Measurements from ENCODE around the gene IQCH.

IQCH gene

DNA sequence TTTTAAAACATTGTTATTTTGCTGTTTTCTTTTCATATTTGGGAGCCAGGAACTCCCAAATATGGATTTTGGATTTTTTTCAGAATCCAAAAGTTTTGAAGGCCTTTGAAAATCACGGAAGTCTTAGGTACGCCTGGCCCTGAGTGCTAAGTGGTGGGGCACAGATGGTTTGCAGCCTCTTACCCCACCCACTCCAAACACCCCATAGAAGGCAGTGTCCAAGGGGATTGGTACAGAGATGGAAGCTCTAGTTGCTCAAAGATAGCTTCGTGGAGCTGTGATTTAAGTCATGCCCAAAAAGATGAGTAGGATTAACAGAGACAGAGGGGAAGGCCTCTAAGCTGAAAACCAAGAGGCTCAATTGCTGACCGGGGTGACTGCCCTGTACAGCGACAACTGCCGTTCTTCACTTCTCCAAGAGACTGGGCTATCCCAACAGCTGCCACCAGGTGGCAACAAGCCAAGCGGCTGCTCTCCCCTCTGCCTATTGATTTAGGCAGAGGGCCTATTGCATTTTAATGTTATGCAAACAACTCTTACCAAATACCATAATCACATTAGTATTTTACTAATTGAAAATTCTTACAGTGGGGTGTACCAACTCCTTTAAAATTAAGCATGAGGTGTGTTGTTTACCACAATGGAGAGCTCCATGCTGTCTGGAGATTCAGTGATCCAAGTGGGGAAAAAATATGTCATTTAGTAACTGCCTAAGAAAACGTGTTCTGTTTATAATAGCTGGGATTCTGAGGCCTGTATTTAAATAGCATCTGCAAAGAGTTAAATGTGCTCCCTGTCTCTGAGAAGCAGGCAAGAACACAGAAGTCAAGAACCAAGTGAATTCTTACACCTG, 202.3 kb downstream of the IQCH start:
- peak; percentile 73 to 77 for DNase-seq

DNA sequence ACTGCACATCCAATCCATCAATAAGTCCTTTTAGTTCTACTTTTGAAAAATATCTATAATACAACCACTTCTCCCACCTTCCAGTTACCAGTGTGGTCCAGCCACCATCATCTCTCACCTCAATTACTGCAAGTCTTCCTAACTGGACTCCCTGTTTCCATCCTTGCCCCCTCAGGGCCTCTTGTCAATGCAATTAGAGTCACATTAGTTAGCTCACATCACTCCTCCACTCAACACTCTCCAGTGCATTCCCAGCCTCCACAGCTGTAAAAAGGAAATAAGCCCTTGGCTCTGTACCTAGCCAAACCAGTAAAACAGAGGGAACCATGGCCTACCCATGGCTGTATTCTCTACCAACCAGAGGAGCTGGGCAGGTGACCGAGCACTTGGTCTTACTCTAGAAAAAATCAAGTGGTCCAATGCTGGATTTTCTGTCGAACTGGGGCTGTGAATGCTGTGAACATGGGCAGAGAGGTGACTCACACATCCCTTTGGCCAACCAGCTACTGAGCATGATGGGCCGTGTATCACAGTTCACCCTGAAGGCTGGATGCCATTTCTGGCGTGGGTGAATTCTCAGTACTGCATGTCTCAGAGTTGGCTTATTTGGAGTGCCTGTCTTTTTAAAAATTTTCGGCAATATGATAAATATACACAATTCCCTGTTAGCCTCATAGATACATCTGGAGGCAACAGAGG, 203.9 kb downstream of the IQCH start:
- no peak for DNase-seq

DNA sequence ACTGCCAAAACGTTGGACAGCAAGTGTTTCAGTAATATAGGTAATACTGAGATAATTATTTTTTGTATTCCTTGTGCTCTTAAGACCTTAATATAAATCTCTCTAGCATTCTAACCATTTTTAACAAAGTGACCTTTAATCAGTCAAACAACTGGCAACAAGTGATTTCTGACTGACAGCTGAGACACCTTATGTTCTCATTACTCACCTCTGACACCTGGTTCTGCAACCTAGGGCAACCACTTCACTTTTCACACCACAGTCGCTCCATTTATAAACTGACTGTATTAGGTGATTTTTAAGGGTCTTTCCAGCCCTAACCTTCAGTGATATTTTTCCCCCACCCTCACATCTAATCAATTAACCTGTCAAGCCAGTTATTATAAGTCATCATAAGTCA, 205.9 kb downstream of the IQCH start:
- no peak for DNase-seq

DNA sequence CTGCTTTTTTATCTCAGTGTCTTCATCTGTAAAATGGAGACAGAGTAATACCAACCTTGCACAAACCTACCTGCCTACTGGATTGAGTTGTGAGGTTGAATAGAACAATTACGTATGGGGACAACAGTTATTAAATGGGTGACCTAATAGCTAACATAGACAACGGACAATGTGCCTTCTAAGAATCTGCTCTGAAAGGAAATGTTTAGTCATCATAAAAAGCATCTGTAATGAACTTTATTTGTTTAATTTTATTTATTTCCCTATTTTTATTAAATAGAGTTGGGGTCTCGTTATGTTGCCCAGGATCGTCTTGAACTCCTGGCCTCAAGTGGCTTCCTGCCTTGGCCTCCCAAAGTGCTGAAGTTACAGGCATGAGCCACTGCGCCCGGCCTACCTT, 207.1 kb downstream of the IQCH start:
- DNase-seq: no peak

DNA sequence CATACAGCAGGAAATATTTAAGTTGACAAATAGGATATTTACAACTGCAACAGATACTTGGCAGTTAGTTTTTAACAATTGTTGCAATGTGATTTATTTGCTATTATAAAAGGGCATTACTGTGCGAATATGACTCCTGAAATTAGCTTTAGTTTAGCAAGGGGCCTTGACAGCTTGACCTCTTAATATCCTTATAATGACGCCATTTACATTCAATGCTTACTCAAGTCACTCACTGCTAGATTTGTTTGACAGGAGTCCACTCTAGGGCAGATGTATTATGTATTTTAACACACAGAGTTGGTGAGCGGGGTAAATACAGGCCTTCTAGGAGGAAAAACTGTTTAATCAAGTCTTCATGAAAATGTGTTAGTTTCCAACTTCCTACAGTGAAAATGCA, 208.3 kb downstream of the IQCH start:
- no peak for DNase-seq

DNA sequence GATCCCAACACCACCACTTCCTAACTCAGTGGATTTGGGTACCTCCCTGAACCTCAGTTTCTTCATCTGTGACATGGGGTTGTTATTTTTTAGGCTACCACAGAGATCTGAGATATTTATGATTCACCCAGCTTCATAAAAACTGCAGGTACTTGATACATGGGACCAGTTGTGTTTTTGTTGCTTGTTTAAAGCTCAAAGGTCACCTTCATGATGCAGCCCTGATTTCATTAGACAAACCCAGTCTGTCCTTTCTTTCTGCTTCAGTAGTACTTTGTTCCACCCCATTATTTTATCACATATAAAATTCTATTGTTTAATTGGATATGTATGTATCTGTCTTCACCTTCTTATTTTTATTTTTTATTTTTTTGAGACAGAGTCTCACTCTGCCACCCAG, 208.9 kb downstream of the IQCH start:
- DNase-seq: no peak

DNA sequence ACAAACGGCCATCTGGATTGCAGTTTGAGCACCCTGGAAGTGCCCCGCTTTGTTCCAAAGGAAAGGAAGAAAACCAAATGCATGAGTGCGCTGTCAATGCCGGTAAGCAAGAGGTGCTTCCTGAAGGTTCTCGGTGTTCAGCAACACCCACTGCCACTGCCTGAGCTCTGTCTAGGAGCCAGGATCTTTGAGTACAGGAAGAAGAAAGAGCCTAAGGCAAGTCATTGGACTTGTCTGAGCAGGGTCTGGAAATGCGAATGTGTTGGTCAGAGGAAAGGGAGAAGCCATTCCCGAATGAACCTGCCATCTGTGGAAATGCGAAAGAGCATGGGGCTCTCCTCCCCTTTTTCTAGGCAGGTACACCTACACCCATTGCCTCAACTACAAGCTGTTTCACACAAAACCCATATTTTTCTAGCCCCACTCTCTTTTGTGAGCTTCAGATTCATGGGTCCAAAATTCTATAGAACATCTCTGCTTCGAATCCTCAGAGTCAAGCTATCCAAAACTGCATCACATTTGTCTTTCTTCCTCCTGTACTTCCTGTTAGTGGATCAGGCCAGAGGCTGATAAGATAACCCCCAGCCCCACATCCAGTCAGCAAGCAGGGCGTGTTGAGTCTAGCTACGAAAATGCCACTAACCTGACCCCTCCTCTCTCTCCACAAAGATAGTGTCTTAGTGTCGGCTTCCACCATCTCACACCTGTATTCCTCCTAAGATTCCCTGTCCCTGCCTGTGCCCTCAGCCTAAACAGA, 210.8 kb downstream of the IQCH start:
- no peak for DNase-seq

DNA sequence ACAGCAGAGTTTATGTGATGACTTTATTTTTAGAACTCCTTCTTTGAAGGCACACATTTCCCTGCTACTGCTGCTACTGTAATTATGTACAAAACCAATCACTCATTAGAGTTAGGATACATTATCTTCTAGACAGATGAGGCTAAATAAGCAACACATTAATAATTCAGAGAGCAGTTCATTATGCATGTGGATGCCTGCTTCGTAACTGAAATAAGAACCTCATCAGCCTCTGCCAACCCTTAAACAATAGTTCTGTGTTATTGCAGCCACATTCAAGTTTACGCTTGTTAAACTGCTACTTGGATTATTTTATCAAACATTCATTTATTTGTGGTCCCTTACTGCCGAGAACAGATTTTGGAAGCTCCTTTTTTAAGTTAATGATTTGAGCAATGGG, 213.8 kb downstream of the IQCH start:
- no peak for DNase-seq

DNA sequence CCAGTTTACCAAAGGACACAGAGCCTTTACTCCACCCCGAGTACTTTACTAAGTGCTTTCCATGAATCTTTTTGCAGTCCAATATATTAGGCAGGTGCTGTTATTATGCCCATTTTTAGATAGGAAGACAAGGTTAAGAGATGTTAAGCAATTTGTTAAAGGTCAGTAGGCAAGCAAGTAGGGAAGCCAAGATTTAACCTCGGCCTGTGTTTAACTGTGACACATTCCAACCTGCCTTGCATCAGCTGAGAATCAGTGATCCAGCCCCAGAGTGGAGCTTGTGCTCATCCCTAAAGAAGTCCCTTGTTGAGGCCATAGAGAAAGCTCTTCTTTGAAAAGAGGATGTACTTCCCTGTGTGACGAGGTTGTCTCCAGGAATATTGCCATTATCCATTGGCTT, 215.1 kb downstream of the IQCH start:
- no peak for DNase-seq

DNA sequence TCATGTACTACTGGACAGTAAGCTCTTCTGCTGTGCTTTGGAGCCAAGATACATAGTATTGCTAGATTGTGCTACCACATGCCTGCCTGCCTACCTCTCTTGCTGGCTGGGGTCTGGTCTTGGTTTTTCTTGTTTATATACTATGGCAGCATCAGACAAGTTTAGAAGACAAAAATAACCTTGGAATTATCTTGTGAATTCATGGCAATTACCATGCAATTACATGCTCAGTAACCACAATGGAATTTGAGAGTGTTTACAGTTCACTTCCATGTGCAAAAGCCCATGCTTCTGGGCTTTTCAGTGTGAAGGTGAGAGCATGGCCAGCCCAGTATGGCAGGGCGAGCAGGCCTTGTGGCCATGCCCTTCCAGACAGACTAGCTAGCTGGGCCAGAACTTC, 218.4 kb downstream of the IQCH start:
- DNase-seq: no peak

DNA sequence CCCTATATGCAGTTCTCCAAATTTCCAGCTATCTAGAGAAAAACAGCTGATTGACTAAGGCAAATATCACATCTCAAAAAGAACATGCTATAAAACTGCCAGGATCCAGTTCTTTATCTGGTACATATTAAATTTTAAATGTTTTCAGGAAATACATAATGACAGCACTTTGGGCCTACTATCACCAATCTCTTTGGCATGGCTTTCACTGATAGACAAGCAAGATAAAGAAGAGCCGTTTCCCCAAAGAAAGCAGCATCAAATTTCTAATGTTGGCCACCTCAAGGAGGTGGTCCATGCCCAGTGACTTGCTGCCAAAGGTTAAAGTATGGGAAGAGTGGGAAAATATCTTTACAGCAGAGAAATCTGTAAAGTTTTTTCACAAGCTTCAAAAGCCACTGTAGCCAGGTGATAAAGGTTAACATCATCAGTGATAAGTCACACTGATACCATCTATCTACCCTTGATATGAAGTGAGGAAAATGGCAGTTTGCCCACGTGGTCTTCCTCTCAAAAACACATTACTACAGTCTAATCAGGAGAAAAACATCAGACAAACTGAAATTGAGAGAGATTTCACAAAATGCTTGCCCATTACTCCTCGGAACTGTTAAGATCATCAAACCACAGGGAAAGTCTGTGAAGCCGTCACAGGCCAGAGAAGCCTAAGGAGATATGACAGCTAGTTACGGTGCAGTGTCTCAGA, 220.0 kb downstream of the IQCH start:
- DNase-seq: no peak

DNA sequence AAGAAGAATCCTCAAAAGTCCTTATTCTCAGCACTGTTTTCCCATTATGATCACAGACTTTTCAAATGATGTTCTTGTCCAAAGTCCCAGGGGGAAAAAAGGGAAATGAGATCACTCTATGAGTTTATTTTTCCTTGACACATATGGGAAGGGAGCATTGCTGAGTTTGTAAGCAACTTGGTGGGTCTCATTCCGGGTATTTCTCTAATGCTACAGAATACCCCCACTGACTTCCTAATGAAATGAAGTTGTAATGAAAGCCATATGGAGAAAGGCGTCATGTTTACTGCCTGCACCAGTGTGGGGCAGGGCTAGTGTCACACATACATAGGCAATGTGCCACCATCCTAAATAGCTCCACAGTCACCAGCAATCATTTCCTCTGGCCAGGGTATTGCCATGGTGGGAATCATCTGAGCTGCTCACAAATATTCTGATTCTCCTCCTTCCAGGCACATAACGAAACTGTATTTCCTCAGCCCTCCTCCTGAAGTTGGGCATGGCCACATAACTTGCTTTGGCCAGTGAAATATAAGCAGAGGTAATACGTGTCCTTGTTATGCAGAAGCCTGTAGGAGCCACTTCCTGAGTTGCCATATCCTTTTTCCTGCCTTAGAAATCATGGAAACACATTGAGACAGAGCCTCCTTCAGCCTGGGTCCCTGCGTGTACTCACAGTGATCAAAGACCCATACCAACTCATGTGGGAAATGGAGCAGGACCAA, 225.4 kb downstream of the IQCH start:
- DNase-seq: no peak

DNA sequence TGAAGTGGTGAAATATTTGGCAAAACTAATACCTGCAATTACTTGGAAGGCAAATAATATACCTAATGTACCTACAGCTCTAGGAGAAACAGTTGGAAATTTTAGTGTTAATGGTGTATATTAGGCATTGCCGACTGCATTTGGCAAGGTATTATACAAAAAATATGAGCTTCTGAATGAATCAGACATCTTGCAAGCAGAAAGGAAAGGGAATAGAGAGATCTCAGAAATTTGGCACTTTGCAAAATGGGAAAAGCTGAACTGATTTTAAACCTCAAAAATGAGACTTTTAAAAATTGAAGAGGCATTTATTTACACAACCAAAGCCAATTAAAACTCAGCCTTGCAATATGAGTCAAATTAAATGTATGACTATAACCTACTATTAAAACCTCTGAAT, 226.2 kb downstream of the IQCH start:
- DNase-seq: no peak

DNA sequence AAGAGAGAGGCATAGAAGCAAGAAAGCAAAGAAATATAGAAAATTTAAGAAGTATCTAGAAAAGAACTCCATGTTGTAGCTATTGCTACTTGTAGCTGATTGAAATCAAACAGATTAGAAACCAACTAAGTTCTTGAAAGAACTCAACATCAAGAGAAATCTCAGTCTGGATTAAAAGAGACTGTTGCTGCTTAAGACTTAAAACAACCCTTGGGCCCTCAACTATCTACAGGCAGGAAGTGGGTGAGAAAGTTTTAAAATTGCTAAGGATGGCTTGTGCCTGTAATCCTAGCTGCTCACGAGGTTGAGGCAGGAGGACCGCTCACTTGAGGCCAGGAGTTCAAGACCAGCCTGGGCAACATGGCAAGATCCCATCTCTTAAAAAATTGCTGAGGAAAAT, 227.1 kb downstream of the IQCH start:
- DNase-seq: no peak

DNA sequence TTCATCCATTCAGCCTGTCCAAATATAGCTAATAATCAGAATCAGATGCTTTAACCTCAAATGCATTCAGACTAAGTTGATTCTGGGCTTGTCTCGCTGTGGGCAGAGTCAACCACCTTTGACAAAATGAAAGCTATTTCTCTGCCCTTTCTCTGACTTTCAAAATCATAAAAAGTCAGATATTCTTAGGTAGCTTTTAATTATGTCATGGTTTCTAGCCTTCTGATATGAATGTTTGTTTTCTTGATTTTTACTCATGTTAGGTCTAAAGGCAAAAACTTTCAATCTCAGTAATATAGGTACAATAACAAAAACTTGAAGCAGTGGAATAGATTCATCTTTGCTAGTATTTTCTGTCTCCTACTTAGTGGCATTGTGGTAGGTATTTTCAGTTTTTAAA, 241.0 kb downstream of the IQCH start:
- no peak for DNase-seq

DNA sequence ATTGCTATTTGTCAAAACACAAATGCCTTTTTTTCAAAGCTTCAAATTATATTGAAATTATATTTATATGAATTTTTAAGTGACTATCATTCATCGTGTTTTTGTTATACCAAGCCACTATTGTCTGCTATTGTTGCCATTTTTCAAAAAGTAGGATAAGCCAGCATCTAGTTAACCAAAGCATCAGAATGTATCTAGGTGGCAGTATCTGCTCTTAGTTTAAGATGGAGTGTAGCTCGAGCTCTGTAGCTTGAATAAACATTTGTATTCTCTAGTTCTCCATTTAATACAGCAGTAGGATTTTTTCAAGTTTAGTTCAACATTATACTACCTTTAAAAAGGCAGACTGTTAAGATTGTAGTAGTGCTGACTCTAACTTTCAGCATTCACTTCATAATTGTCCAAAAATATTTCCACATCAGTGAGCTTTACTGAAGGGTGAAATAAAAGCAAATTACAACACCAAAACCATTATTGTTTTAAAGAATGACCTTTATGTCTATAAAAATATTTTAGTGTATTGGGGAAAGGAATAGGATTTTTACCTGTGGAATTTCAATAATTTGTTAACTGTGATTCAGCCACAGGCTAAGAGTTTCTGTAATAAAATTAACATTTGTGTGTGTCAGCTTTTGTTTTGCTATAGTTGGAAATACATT, 246.7 kb downstream of the IQCH start:
- peak in 1 of 2 experiments; percentile 20 for DNase-seq

DNA sequence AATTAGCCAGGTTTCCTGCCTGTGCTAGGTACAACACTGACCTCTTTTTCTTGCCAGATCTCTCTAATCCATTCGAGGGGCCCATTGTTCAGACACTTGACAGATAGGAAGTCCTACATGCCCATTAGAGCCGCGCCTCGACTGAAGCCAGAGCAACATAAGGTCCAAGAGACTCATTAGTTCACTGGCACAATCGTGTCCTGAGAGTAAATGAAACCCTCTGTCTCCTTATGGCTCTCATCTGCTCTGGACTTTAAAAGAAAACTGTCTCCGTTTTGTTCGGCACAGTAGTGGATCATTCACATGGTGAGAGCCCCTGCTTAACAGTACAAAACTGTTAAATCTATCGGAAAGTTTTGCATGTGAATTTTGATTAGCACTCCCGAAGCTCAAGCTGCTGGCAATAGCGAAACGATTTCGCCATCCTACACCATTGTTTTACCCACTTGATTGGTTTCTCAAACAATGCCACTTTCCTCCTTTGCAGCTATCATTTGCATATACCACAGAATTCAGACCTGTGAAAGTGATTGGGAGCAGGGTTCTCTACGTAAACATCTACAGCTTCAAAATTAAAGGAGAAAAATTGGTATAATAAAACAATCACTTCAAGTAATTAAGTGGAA, 247.4 kb downstream of the IQCH start:
- DNase-seq: no peak

DNA sequence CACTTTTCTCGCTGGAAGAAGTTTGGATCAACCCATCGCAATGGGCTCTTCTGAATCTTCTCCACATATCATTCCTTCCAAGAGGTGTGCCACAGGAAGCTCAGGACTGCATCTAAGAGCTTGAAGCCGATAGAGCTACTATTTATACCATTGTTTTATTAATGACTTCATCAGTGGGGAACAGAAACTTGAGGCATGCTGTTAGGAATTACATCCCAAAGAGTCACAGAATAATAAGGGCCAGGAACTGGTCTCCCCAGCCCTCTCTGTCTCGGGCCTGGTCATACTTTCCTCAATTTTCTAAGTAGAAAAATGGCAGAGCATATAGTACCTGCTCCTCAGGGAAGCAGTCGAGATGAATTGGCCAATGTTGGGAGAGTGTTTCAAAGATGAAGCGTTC, 249.5 kb downstream of the IQCH start:
- no peak for DNase-seq

DNA sequence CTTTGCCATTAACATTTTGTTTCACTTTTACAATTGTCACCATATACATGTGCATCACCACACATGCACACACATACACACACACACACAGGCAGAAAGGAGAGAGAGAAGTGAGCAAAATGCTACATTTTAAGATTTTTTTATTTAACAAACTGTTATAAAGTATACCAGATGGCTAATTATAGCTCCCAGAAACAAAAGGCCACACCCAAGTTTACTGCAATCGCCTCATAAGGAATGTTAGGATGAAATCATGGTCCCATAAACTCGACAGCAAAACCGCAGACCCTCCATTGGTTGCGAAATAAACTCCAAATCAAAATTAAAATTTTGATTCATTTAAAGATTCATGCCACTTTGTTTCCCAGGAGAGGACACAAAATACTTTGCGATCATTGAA, 250.2 kb downstream of the IQCH start:
- DNase-seq: no peak

DNA sequence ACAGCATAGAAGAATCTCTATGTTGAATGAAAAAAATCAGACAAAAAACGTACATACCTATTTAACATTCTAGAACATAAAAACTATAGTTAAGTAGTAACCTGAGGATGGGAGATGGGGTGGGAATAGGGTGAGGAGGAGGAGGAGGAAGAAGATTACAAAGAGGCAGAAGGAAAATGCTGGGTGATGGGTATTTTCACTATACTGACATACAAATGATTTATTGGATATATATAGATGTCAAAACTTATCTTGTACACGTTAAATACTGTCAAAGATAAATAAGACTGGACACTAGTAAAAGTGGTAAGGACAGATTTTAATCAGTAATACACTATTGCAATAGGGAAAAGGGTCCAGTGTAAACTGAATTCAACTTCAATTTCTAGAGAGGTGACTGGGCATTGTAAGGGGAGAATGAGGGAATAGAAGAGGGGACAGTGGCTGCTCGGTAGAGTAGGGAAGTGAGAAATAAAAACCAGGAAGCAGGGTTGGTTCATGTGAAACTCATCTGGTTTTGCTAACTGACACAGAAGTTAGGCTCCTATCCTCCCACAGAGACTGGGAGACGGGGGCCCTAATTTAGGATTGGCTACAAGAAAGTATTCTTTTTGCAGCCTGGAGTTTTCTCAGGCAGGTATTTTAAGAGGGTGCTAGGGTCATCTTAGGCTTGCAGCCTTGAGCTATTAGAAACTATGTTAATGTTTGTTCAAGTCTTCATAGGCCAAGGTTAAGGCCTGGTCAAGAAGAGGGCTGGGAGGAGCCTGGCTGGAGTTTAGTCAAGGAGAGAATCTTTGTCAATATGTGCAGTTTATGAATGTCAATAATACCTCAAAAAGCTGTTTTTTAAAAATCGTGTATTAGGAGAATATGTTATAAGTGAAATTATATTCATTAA, 251.3 kb downstream of the IQCH start:
- DNase-seq: no peak
